Choroid plexus epithelial cell (primary cell): ENCODE measurements around the gene TBX18.

Experiments used
- DNase-seq: peaks from one replicate; pipeline ENCODE4 v3.0.0-alpha.2; 2010; ENCODE audit warnings: low read depth
- H3K4me3 ChIP-seq: 2 replicates; pipeline ENCODE4 v1.5.1; 2011; ENCODE audit warnings: low read depth, mild to moderate bottlenecking, control low read depth, low read length, moderate library complexity
- TF ChIP-seq, protein P1 (sequence below): conservative IDR thresholded peaks from 2 replicates; pipeline ENCODE4 v1.5.1; 2011; ENCODE audit warnings: low read depth, mild to moderate bottlenecking, control low read depth, inconsistent platforms, low read length, moderate library complexity

TBX18 gene

DNA sequence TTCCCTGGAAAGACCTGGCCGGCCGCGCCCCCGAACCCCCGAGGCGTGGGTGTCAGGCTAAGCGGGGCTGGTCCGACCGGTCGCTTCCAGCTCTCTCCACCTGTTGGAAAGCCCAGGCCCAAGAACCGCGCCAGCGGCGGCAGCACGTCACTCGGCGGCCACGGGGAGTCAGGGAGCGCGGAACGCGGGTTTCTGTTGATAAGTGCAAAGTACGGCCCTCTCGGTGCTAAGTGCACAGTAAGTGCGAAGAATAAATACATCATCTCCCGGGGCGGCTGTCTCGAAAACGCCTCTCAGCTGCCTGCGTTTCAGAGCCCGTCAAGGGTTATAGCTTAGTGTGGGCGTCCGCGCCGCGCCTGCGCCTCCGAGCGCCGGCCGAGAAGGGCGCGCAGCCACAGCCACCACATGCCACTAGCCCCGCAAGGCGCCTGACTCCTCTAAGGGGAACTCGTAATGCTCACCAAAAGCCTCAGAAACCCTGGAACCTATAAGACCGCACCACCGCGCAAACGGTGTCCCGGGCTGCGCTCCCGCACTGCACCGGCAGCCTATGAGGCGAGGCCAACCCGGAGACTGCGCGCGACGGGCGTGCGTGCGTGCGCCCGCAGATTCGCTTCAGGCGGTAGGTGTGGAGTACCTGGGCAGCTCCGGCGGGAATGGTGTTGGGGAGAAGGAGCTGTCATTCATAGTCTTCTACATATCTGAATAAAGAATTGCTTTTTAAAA lies 9.2 kb upstream of the TBX18 start:
- peak overlapping the region; percentile 65 for H3K4me3 ChIP-seq
- peak; percentile 71 for DNase-seq
- TF ChIP-seq, protein P1, sequence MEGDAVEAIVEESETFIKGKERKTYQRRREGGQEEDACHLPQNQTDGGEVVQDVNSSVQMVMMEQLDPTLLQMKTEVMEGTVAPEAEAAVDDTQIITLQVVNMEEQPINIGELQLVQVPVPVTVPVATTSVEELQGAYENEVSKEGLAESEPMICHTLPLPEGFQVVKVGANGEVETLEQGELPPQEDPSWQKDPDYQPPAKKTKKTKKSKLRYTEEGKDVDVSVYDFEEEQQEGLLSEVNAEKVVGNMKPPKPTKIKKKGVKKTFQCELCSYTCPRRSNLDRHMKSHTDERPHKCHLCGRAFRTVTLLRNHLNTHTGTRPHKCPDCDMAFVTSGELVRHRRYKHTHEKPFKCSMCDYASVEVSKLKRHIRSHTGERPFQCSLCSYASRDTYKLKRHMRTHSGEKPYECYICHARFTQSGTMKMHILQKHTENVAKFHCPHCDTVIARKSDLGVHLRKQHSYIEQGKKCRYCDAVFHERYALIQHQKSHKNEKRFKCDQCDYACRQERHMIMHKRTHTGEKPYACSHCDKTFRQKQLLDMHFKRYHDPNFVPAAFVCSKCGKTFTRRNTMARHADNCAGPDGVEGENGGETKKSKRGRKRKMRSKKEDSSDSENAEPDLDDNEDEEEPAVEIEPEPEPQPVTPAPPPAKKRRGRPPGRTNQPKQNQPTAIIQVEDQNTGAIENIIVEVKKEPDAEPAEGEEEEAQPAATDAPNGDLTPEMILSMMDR, result peak; percentile 4

DNA sequence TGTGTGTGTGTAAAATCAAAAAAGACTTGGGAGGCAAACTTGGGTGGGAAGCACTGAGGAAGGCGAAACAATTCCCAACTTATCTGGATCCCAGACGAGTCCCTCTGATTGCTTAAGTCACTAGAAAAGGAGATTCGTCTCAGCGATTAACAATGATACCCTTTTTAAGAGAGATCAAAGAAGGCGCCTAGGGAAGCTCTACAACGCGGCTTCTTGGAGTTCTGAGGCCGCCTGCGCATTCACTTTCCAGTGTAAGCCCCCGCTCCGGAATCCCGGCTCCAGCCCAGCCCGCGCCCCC lies 8.7 kb upstream of the TBX18 start:
- H3K4me3 ChIP-seq, result peak overlapping the region; percentile 65
- DNase-seq, result peak; percentile 50

DNA sequence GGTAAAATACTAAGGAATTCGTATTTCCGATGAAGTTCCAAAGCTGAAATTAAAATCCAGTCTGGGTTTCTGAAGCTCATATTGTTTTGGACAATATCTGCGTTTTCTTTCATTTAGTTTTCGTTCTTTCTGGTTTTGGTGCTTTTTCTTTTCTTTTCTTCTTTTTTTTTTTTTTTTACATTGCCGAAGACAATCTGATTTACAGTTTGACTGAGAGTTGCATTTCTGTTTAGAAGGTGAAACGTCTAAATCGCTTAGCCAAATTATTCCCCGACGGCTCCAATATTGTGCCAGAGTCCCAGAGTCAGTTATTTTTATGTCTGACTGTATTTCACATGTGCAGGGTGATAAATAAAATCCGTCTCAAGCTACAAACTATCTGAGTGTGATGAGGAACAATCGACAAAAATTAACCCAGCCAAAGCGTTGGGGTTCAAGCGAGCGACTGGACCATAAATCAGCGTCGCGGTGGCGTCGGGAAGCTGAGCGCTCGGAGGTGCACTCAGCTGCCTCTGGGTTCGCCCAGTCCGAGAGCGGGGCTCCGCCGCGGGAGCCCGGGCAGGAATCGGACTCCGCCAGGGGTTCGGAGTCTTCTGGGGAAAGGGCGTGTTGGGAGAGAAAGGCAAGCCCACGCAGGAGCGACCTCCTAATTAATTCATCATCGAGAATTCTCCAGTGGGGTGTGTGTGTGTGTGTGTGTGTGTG lies 8.2 kb upstream of the TBX18 start:
- TF ChIP-seq, protein P1, result no peak
- peak; percentile 55 for DNase-seq
- H3K4me3 ChIP-seq, result peak overlapping the region; percentile 65

More for the DNA sequence above, 8.7 kb upstream of the TBX18 start:
- TF ChIP-seq, protein P1, result no peak

DNA sequence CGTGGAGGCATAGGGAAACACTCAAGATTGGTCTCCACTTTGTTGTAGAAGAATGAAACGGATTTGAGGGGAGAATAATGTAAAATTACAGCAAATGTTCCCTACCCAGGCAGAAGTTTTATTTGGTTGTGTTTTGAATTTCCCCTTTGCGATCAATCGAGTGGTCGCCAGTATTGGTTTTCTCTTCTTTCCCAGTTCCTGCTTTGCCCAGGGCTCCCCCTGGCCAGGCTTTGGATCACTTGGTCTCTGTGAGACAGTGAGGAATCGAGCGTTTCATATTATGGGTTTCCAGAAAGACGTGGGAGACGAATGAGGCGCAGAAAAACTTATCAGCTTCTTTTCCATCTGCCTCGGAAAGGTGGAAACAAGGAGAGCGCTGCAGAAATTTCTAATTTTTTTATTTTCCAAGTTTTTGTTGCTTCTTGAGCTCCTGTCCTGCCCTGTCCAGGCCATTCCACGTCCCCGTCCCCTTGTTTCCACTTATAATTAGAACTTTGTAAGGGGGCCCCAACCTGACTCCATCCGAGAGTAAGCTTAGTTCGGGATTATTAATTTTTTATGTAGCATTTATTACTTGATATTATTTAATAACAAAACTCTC lies 7.5 kb upstream of the TBX18 start:
- TF ChIP-seq, protein P1, result peak; percentile 23
- peak overlapping the region; percentile 65 for H3K4me3 ChIP-seq
- peak; percentile 58 for DNase-seq

DNA sequence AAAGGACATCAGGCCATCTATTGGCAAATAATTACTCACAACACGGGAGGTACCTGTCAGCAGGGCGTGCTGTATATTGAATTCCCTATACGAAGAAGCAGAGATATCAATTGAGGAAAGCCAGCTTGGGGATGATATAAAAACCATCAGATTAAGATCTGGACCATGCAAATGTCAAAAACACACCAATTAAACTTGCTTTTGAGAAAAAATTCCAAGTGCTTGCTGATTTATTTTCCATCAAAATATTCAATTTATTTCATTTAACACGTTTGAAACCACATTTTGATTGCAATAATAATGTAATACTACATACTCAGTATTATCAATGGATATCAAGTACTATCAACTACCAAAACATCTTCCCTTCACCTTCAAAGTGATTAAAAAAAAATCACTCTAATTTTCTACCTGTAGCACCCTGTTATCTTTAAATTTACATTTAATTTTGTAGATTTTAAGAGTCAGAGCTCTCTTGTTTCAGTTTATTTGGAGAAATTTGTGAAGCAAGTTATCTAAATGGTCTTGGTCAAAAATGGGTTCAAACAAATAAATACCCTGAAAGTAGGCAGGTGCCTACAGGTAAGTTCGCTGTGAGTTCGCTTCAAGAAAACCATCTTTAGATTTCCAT lies 6.8 kb upstream of the TBX18 start:
- no peak for DNase-seq
- H3K4me3 ChIP-seq, result peak overlapping the region; percentile 65
- TF ChIP-seq, protein P1, result no peak

DNA sequence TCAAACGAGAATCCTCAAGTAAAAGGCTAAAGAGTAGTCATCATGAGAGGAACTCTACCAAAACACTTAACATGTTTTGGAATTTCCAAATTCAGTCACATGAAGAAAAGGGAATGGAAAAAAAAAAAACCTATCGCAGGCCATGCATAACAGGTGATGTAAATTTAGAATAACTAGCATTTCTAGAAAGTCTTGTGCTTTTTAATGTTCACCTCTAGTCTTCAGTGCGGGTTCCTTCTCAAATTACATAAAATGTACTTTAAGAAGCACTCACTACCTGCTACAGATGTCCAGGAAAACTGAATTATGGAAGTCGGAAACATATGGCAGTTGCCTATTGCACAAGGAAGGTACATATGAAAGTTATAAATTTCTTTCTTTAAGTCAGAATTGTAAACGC lies 6.1 kb upstream of the TBX18 start:
- TF ChIP-seq, protein P1, result no peak
- DNase-seq, result no peak
- no peak overlapping the region for H3K4me3 ChIP-seq
